Suprapubic skin (tissue), 4 donors: ENCODE measurements around the gene PDE6B. TPM values are rescaled to one million over a fixed set of nuclear protein-coding genes. Genes with fewer than 3 reads are reported as not detected.

ENCODE experiments used
- DNase-seq, 2 donors: peaks; one replicate each; pipeline ENCODE4 v3.0.0-alpha.2; 2019; ENCODE audit warnings: low spot score in 2 of 2
- H3K27ac ChIP-seq: fragments of 200-600 bp; sonication (generic); one replicate; pipeline ENCODE4 v1.5.1; 2019
- H3K27me3 ChIP-seq: fragments of 200-600 bp; sonication (generic); one replicate; pipeline ENCODE4 v1.5.1; 2019
- H3K36me3 ChIP-seq: fragments of 200-600 bp; sonication (generic); one replicate; pipeline ENCODE4 v1.5.1; 2019
- H3K4me1 ChIP-seq: fragments of 200-600 bp; sonication (generic); one replicate; pipeline ENCODE4 v1.5.1; 2019
- H3K4me3 ChIP-seq: fragments of 200-600 bp; sonication (generic); one replicate; pipeline ENCODE4 v1.5.1; 2019; ENCODE audit warnings: mild to moderate bottlenecking
- H3K9me3 ChIP-seq: fragments of 200-600 bp; sonication (generic); one replicate; pipeline ENCODE4 v1.5.1; 2019
- CTCF ChIP-seq, 2 donors: fragments of 200-600 bp in 1 of 2; fragments of 450-650 bp in 1 of 2; sonication (generic) in 1 of 2; IDR thresholded peaks; one replicate each; pipeline ENCODE4 v1.5.1; 2016 to 2019; ENCODE audit warnings: antibody characterized with exemption in 2 of 2, mild to moderate bottlenecking in 1 of 2, moderate library complexity in 1 of 2
- EP300 ChIP-seq: sonication (generic); formaldehyde crosslinking; IDR thresholded peaks from one replicate; pipeline ENCODE4 v1.6.1; 2017; ENCODE audit warnings: antibody characterized with exemption
- POLR2A ChIP-seq, 2 donors: fragments of 450-650 bp; IDR thresholded peaks; one replicate each; pipeline ENCODE4 v1.6.1; 2017; ENCODE audit warnings: antibody characterized with exemption in 2 of 2, mild to moderate bottlenecking in 2 of 2, moderate library complexity in 2 of 2
- POLR2AphosphoS5 ChIP-seq, 3 donors: sonication (generic); formaldehyde crosslinking; IDR thresholded peaks; one replicate each; pipeline ENCODE4 v1.6.1; 2017; ENCODE audit warnings: antibody characterized with exemption in 3 of 3
- WGBS: methylation state at CpG from one replicate; pipeline ENCODE4 v1.1.5; 2018; 5-methylcytosine and 5-hydroxymethylcytosine counted together
- total RNA-seq, 4 donors: library from RNA; depleted of rRNA; stranded (reverse); fragments of >200 nt; gene quantifications; one replicate each; pipeline ENCODE4 v1.1.0, GENCODE V29; 2016

Gene PDE6B
- total RNA-seq, 4 donors from 2014 or later: 0.95 to 9.5 TPM; not detected in 2

DNA sequence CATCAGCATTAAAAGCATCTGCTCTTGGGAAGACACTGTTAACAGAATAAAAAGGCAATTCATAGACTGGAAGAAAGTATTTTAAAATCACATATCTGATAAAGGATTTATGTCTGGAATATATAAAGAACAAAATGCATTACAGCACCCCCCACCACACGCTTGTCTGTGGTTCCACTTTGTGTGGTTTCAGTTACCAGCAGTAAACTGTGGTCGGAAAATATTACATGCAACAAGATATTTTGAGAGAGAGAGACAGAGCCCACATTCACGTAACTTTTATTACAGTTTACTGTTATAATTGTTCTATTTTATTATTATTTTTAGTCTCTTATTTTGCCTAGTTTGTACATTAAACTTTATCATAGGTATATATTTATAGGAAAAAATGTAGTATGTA, 21.2 kb upstream of the PDE6B start:
- Histone ChIP-seq H3K27ac (no peak overlapping the region), H3K4me1 (no peaks in the 10 kb centered on the region), H3K27me3 (peaks cover 18% of the 10 kb centered on the region), H3K9me3 (no peaks in the 10 kb centered on the region), H3K36me3 (no peaks in the 10 kb centered on the region), H3K4me3 (no peak overlapping the region)
- 40% methylated on average over 3 of the region's 3 CpGs for WGBS
- no peak for DNase-seq
- no peak for TF ChIP-seq POLR2A (IDR thresholded peaks at IDR 0.05)
- no peak for TF ChIP-seq EP300
- TF ChIP-seq CTCF (IDR thresholded peaks at IDR 0.05): no peak
- no peak for TF ChIP-seq POLR2AphosphoS5 (IDR thresholded peaks at IDR 0.05)

GRCh38 chr4:605702-606425, 19.5 kb upstream of the PDE6B start:
- no peak overlapping the region for H3K4me3 ChIP-seq
- H3K36me3 ChIP-seq: no peaks in the 10 kb centered on the region
- peaks cover 7% of the 10 kb centered on the region for H3K27me3 ChIP-seq
- 83% methylated on average over 17 of the region's 17 CpGs for whole genome bisulfite sequencing
- peaks cover 5% of the 10 kb centered on the region for H3K4me1 ChIP-seq
- no peaks in the 10 kb centered on the region for H3K9me3 ChIP-seq
- no peak for TF ChIP-seq CTCF (IDR thresholded peaks at IDR 0.05)
- no peak for TF ChIP-seq EP300
- TF ChIP-seq POLR2AphosphoS5 (IDR thresholded peaks at IDR 0.05): no peak
- TF ChIP-seq POLR2A (IDR thresholded peaks at IDR 0.05): no peak
- no peak for DNase-seq
- no peak overlapping the region for H3K27ac ChIP-seq

DNA sequence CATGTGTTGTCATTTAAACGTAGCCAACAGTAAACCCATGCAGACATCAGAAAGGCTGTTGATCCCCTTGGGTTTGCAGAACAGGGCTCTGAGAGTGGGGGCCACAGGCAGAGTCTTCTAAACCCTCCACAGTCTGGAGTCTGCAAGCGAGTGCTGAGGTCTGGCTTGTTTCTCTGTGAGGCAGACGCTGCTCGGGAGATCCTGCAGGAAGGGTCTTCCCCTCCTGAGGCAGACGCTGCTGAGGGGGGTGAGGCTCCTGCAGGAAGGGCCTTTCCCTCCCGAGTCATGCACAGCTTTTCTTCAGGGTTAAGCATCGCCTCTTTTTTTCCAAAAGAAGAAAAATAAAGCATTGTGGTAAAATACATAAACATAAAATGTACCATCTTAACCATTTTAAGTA, 17.1 kb upstream of the PDE6B start:
- Histone ChIP-seq H3K4me3 (no peak overlapping the region), H3K27me3 (peaks cover 10% of the 10 kb centered on the region)

GRCh38 chr4:609400-610050, 15.8 kb upstream of the PDE6B start:
- no peak overlapping the region for H3K4me3 ChIP-seq
- peaks cover 10% of the 10 kb centered on the region for H3K27me3 ChIP-seq
- WGBS: 82% methylated on average over 8 of the region's 8 CpGs
- DNase-seq: peak in 1 of 2 donors; percentile 41
- no peak for TF ChIP-seq POLR2A (IDR thresholded peaks at IDR 0.05)
- TF ChIP-seq CTCF (IDR thresholded peaks at IDR 0.05): no peak
- no peak for TF ChIP-seq EP300
- TF ChIP-seq POLR2AphosphoS5 (IDR thresholded peaks at IDR 0.05): no peak
- no peaks in the 10 kb centered on the region for H3K9me3 ChIP-seq
- peaks cover 5% of the 10 kb centered on the region for H3K4me1 ChIP-seq
- H3K27ac ChIP-seq: no peak overlapping the region
- no peaks in the 10 kb centered on the region for H3K36me3 ChIP-seq

More for the DNA sequence above, 17.1 kb upstream of the PDE6B start:
- TF ChIP-seq POLR2A (IDR thresholded peaks at IDR 0.05): no peak
- no peak for TF ChIP-seq POLR2AphosphoS5 (IDR thresholded peaks at IDR 0.05)
- TF ChIP-seq CTCF (IDR thresholded peaks at IDR 0.05): no peak
- WGBS: 50% methylated on average over 7 of the region's 7 CpGs
- H3K27ac ChIP-seq: no peak overlapping the region
- no peaks in the 10 kb centered on the region for H3K9me3 ChIP-seq
- peaks cover 5% of the 10 kb centered on the region for H3K4me1 ChIP-seq
- H3K36me3 ChIP-seq: no peaks in the 10 kb centered on the region
- no peak for DNase-seq
